IMR-90 (cell line): ENCODE data around the gene RGL1. TPM values are rescaled to one million over a fixed set of nuclear protein-coding genes. Genes with fewer than 3 reads are reported as not detected.

ENCODE experiments used
- ATAC-seq: fragments of 200-7000 bp; cut with Tn5 transposase; 2 replicates; pipeline ENCODE4 v1.9.1; 2020; ENCODE audit warnings: low read depth, mild to moderate bottlenecking, moderate library complexity
- BruUV-seq: library from RNA; stranded (reverse); fragments of 400-500 nt; replicated peaks from 2 replicates; lab custom pipeline; 2021; lab: Mats Ljungman, UMichigan
- CTCF ChIA-PET: fragments of 300-600 bp; formaldehyde crosslinking; extraction: SDS; loops from one replicate; lab custom pipeline; 2021; ENCODE audit warnings: antibody characterized with exemption; lab: Yijun Ruan, JAX
- POLR2A ChIA-PET: fragments of 300-600 bp; sonication (Branson Sonifier 250); formaldehyde crosslinking; loops from one replicate; lab custom pipeline; 2022; ENCODE audit warnings: antibody characterized with exemption; ENCODE audit not compliant: unreplicated experiment; lab: Charles Lee
- DNase-seq: peaks from one replicate; pipeline ENCODE4 v3.0.0; 2013
- H2AFZ ChIP-seq: replicated peaks from 2 replicates; pipeline ENCODE3; 2013; ENCODE audit warnings: low read length, mild to moderate bottlenecking; ENCODE audit not compliant: poor library complexity
- H2AK5ac ChIP-seq: 2 replicates; pipeline ENCODE4 v1.6.1; 2013; ENCODE audit warnings: low read depth, low read length, inconsistent platforms
- H2AK9ac ChIP-seq: replicated peaks from 2 replicates; pipeline ENCODE3; 2013; ENCODE audit warnings: mild to moderate bottlenecking, low read depth, low read length, moderate library complexity; ENCODE audit not compliant: poor library complexity
- H2BK120ac ChIP-seq: 2 replicates; pipeline ENCODE4 v1.6.1; 2013; ENCODE audit warnings: low read depth, low read length, inconsistent platforms
- H2BK15ac ChIP-seq: 3 replicates; pipeline ENCODE4 v1.6.1; 2013; ENCODE audit warnings: low read depth, low read length, inconsistent platforms
- H2BK20ac ChIP-seq: 2 replicates; pipeline ENCODE4 v1.6.1; 2013; ENCODE audit warnings: low read depth, mild to moderate bottlenecking, inconsistent platforms, low read length, moderate library complexity
- H2BK5ac ChIP-seq: 2 replicates; pipeline ENCODE4 v1.6.1; 2013; ENCODE audit warnings: mild to moderate bottlenecking, low read depth, low read length, inconsistent platforms; ENCODE audit not compliant: poor library complexity, severe bottlenecking
- H3K14ac ChIP-seq: replicated peaks from 2 replicates; pipeline ENCODE4 v1.6.1; 2013; ENCODE audit warnings: low read depth, low read length, inconsistent platforms
- H3K18ac ChIP-seq: 2 replicates; pipeline ENCODE4 v1.6.1; 2013; ENCODE audit warnings: low read depth, low read length, control low read depth
- H3K23ac ChIP-seq: 2 replicates; pipeline ENCODE4 v1.6.1; 2013; ENCODE audit warnings: low read depth, low read length, inconsistent platforms
- H3K27ac ChIP-seq: 2 replicates; pipeline ENCODE4 v1.5.1; 2013; ENCODE audit warnings: mild to moderate bottlenecking, control low read depth, low read length; ENCODE audit not compliant: insufficient read depth
- H3K27me3 ChIP-seq: 2 replicates; pipeline ENCODE4 v1.6.1; 2013; ENCODE audit warnings: low read length; ENCODE audit not compliant: control insufficient read depth, insufficient read depth
- H3K36me3 ChIP-seq: 2 replicates; pipeline ENCODE4 v1.6.1; 2013; ENCODE audit warnings: low read length, mixed read lengths; ENCODE audit not compliant: control insufficient read depth, insufficient read depth
- H3K4ac ChIP-seq: 2 replicates; pipeline ENCODE4 v1.6.1; 2013; ENCODE audit warnings: low read depth, low read length, inconsistent platforms
- H3K4me1 ChIP-seq: 2 replicates; pipeline ENCODE4 v1.6.1; 2013; ENCODE audit warnings: low read length, mixed read lengths; ENCODE audit not compliant: control insufficient read depth, insufficient read depth
- H3K4me2 ChIP-seq: 2 replicates; pipeline ENCODE4 v1.6.1; 2013; ENCODE audit warnings: low read depth, mild to moderate bottlenecking, control low read depth, low read length, moderate library complexity
- H3K4me3 ChIP-seq: 2 replicates; pipeline ENCODE4 v1.5.1; 2013; ENCODE audit warnings: low read depth, mild to moderate bottlenecking, control low read depth, low read length, moderate library complexity; ENCODE audit not compliant: insufficient read depth
- H3K56ac ChIP-seq: 2 replicates; pipeline ENCODE4 v1.6.1; 2013; ENCODE audit warnings: low read length, inconsistent platforms; ENCODE audit not compliant: insufficient read depth; ENCODE audit errors: extremely low read depth
- H3K79me1 ChIP-seq, 2 experiments: 2 replicates each; pipeline ENCODE4 v1.6.1; 2013; ENCODE audit warnings: low read length in 2 of 2, inconsistent platforms in 1 of 2, low read depth in 1 of 2
- H3K9ac ChIP-seq: 2 replicates; pipeline ENCODE4 v1.6.1; 2013; ENCODE audit warnings: low read depth, low read length, control low read depth
- H3K9me1 ChIP-seq: 2 replicates; pipeline ENCODE4 v1.6.1; 2013; ENCODE audit warnings: low read length, inconsistent platforms; ENCODE audit not compliant: insufficient read depth
- H3K9me3 ChIP-seq: 2 replicates; pipeline ENCODE4 v1.6.1; 2013; ENCODE audit warnings: low read length; ENCODE audit not compliant: control insufficient read depth, insufficient read depth
- H4K20me1 ChIP-seq: 2 replicates; pipeline ENCODE4 v1.6.1; 2013; ENCODE audit warnings: low read length, inconsistent platforms; ENCODE audit not compliant: insufficient read depth
- H4K5ac ChIP-seq: 2 replicates; pipeline ENCODE4 v1.6.1; 2013; ENCODE audit warnings: mild to moderate bottlenecking, low read depth, low read length, control low read depth
- H4K8ac ChIP-seq, 2 experiments: 2 replicates each; pipeline ENCODE4 v1.6.1; 2013; ENCODE audit warnings: low read depth in 2 of 2, low read length in 2 of 2, control low read depth in 1 of 2, inconsistent platforms in 1 of 2
- H4K91ac ChIP-seq: 2 replicates; pipeline ENCODE4 v1.6.1; 2013; ENCODE audit warnings: low read depth, low read length, inconsistent platforms; ENCODE audit not compliant: insufficient read depth
- BHLHE40 ChIP-seq: fragments of 150-350 bp; IDR thresholded peaks from 2 replicates; pipeline ENCODE4 v1.6.1; 2016; ENCODE audit warnings: mild to moderate bottlenecking, low read depth, low read length
- CEBPB ChIP-seq: IDR thresholded peaks from 2 replicates; pipeline ENCODE4 v1.6.1; 2012; ENCODE audit warnings: low read depth, low read length, improper control_type of control experiment
- CHD1 ChIP-seq: IDR thresholded peaks from 2 replicates; pipeline ENCODE4 v1.6.1; 2012; ENCODE audit warnings: low read depth, low read length, improper control_type of control experiment
- CTCF ChIP-seq: conservative IDR thresholded peaks from 2 replicates; pipeline ENCODE4 v1.5.1; 2012; ENCODE audit warnings: mild to moderate bottlenecking, low read depth, low read length, improper control_type of control experiment
- ELK1 ChIP-seq: fragments of 150-350 bp; IDR thresholded peaks from 2 replicates; pipeline ENCODE4 v1.6.1; 2016; ENCODE audit warnings: low read depth, mild to moderate bottlenecking, low read length, moderate library complexity, borderline replicate concordance
- FOS ChIP-seq: fragments of 150-350 bp; IDR thresholded peaks from 2 replicates; pipeline ENCODE4 v1.6.1; 2016; ENCODE audit warnings: low read depth, low read length
- MAFK ChIP-seq: IDR thresholded peaks from 2 replicates; pipeline ENCODE4 v1.6.1; 2012; ENCODE audit warnings: low read depth, low read length, improper control_type of control experiment
- MAZ ChIP-seq: IDR thresholded peaks from 2 replicates; pipeline ENCODE4 v1.6.1; 2012; ENCODE audit warnings: low read depth, mild to moderate bottlenecking, low read length, improper control_type of control experiment, moderate library complexity, borderline replicate concordance
- MXI1 ChIP-seq: IDR thresholded peaks from 2 replicates; pipeline ENCODE4 v1.6.1; 2012; ENCODE audit warnings: low read depth, mild to moderate bottlenecking, low read length, moderate library complexity, borderline replicate concordance
- NFE2L2 ChIP-seq: fragments of 150-350 bp; IDR thresholded peaks from 2 replicates; pipeline ENCODE4 v1.6.1; 2016; ENCODE audit warnings: low read depth, mild to moderate bottlenecking, low read length
- POLR2A ChIP-seq: IDR thresholded peaks from 2 replicates; pipeline ENCODE4 v1.6.1; 2012; ENCODE audit warnings: mild to moderate bottlenecking, low read depth, low read length
- RAD21 ChIP-seq: IDR thresholded peaks from 2 replicates; pipeline ENCODE4 v1.6.1; 2012; ENCODE audit warnings: low read length, improper control_type of control experiment
- RCOR1 ChIP-seq: IDR thresholded peaks from 2 replicates; pipeline ENCODE4 v1.6.1; 2012; ENCODE audit warnings: mild to moderate bottlenecking, low read length, improper control_type of control experiment; ENCODE audit not compliant: insufficient replicate concordance
- RFX5 ChIP-seq: IDR thresholded peaks from 2 replicates; pipeline ENCODE4 v1.8.0; 2012; ENCODE audit warnings: low read depth, mild to moderate bottlenecking, low read length, moderate library complexity
- SMC3 ChIP-seq: fragments of 150-350 bp; IDR thresholded peaks from 2 replicates; pipeline ENCODE4 v1.6.1; 2016; ENCODE audit warnings: low read depth, mild to moderate bottlenecking, antibody characterized with exemption, low read length, moderate library complexity
- USF2 ChIP-seq: fragments of 150-350 bp; IDR thresholded peaks from 2 replicates; pipeline ENCODE4 v1.6.1; 2017; ENCODE audit warnings: mild to moderate bottlenecking, antibody characterized with exemption, low read length, low read depth
- WGBS, 2 experiments: methylation state at CpG; one replicate each; pipeline versions ENCODE4 v1.1.5 to v1.1.7; 2013; ENCODE audit warnings: missing lambda C conversion rate in 2 of 2; ENCODE audit not compliant: insufficient read length in 1 of 2; ENCODE audit errors: extremely low coverage in 2 of 2; 5-methylcytosine and 5-hydroxymethylcytosine counted together
- dilution Hi-C: fragments of 300-500 bp; cut with HindIII; formaldehyde crosslinking; loops from one replicate; pipeline ENCODE4 v1.14.3; 2018; ENCODE audit warnings: low sequenced_read_pairs; ENCODE audit not compliant: unreplicated experiment
- in situ Hi-C: fragments of 300-500 bp; cut with MboI; formaldehyde crosslinking; loops from 3 replicates; pipeline ENCODE4 v1.14.3; 2019; ENCODE audit warnings: low sequenced_read_pairs, inconsistent platforms, mixed read lengths
- intact Hi-C: fragments of 100-400 bp; cut with micrococcal nuclease; formaldehyde crosslinking; loops from 2 replicates; pipeline ENCODE4 v1.10.0; 2022
- polyA plus RNA-seq, 3 experiments: library from polyadenylated mRNA; depleted of rRNA; stranded (reverse); fragments of >200 nt; gene quantifications; 2 replicates each; pipeline ENCODE4 v1.2.3, GENCODE V29; 2012; ENCODE audit warnings: low replicate concordance in 1 of 3
- total RNA-seq: library from RNA; depleted of rRNA; stranded (reverse); fragments of >200 nt; gene quantifications from 2 replicates; pipeline ENCODE4 v1.2.3, GENCODE V29; 2012

The RGL1 gene
- total and polyA plus RNA-seq, 2 of the 4 experiments (the other 2 are of a cell fraction), result 4.7 to 7.5 TPM

- Histone ChIP-seq H2AK9ac (no peak overlapping the region), H3K9ac (no peak overlapping the region), H3K4me2 (no peak overlapping the region), H3K27me3 (no peaks in the 10 kb centered on the region), H3K56ac (no peak overlapping the region), H3K4ac (no peak overlapping the region), H3K23ac (no peak overlapping the region), H2BK5ac (no peak overlapping the region), H3K14ac (no peak overlapping the region), H3K36me3 (peaks cover 1% of the 10 kb centered on the region; the same call in 1 of the 2 replicates), H3K9me3 (no peaks in the 10 kb centered on the region), H3K79me1 (no peaks in the 10 kb centered on the region), H4K91ac (no peak overlapping the region), H4K20me1 (no peaks in the 10 kb centered on the region), H3K18ac (no peak overlapping the region), H3K9me1 (peaks cover 4% of the 10 kb centered on the region), H4K8ac (no peak overlapping the region), H3K27ac (no peak overlapping the region), H2BK20ac (no peak overlapping the region), H2AK5ac (no peak overlapping the region), H2AFZ (no peak overlapping the region), H4K5ac (no peak overlapping the region), H2BK120ac (no peak overlapping the region), H2BK15ac (no peak overlapping the region), H3K4me1 (no peaks in the 10 kb centered on the region), H3K4me3 (no peak overlapping the region)
- ChIA-PET POLR2A (no interaction called here), CTCF (interaction anchor here (0.7 kb wide), 1 partner anchor 80 kb away, joined by 3 read pairs; no protein-coding TSS in a partner anchor)
- no TSS peak for BruUV-seq
- in situ Hi-C loops (no loop called here), intact Hi-C loops (no loop called here), dilution Hi-C loops (no loop called here)
- DNase-seq (no peak), ATAC-seq (no peak)
- WGBS, 2 experiments, result no CpG with 5 or more reads among the region's 3 CpGs
- no peak for TF ChIP-seq MAFK
- TF ChIP-seq MXI1, result no peak
- no peak for TF ChIP-seq USF2
- TF ChIP-seq POLR2A, result no peak
- no peak for TF ChIP-seq SMC3
- no peak for TF ChIP-seq FOS
- no peak for TF ChIP-seq BHLHE40
- TF ChIP-seq ELK1, result no peak
- no peak for TF ChIP-seq RCOR1
- no peak for TF ChIP-seq NFE2L2
- TF ChIP-seq RFX5, result no peak
- TF ChIP-seq CHD1, result no peak
- TF ChIP-seq CEBPB, result no peak
- TF ChIP-seq MAZ, result no peak
- TF ChIP-seq CTCF, result no peak
- no peak for TF ChIP-seq RAD21
Measured at GRCh38 chr1:183966487-183966886, 161.6 kb downstream of the RGL1 start.
